ENCODE data around the gene LANCL2. TPM values are rescaled to one million over a fixed set of nuclear protein-coding genes. Genes with fewer than 3 reads are reported as not detected.
A peak's percentile ranks its signal among the peaks of the same experiment; 100 is the strongest.

LANCL2 gene
- total RNA-seq, 1 experiment from 2014 or later = 26.4 TPM

DNA sequence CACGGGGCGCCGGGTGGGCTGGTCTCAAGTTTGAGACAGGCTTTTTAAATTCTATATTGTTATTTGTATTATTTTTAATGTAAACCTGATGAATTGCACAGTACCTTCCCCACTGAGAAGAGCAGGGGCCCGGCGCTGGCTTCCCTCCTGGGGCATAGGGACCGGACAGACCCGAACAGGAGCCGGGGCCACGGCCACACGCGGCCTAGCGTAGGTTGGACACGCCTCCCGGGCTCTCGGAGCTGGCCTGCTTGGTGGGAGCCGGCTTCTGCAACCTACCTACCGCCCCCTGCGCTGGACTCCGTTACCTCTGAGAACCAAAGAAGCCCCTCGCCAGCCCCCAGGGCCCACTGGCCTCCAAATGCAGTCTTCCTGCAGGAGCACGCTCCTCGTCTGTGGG lies 19.8 kb upstream of the LANCL2 start:
- Histone ChIP-seq H3K18ac (ENCODE audit: insufficient read length, low read depth, low read length) (no peak overlapping the region), H2BK120ac (ENCODE audit: low read depth, low read length, poor library complexity, severe bottlenecking) (no peak overlapping the region), H2BK12ac (ENCODE audit: insufficient read length, low read depth, low read length) (no peak overlapping the region), H4K91ac (ENCODE audit: insufficient read length, low read depth, low read length) (no peak overlapping the region), H3K4me1 (ENCODE audit: insufficient read depth, low read length) (no peaks in the 10 kb centered on the region; the same call in 1 of the 2 replicates), H3K23me2 (ENCODE audit: insufficient read length, low read depth, low read length, poor library complexity, severe bottlenecking) (no peaks in the 10 kb centered on the region), H3K27me3 (ENCODE audit: insufficient read depth, low read length) (no peaks in the 10 kb centered on the region), H4K5ac (ENCODE audit: insufficient read length, low read depth, low read length) (no peak overlapping the region), H4K20me1 (ENCODE audit: control insufficient read depth, insufficient read depth, insufficient read length) (no peaks in the 10 kb centered on the region), H2BK5ac (ENCODE audit: insufficient read length, low read length) (no peak overlapping the region), H3K4me2 (ENCODE audit: insufficient read depth, insufficient read length, low read length) (no peak overlapping the region), H2BK20ac (ENCODE audit: low read depth, low read length, poor library complexity, severe bottlenecking) (no peak overlapping the region), H3K56ac (ENCODE audit: insufficient read length, low read depth, low read length) (no peak overlapping the region), H2AFZ (ENCODE audit: low read length) (no peak overlapping the region), H3K14ac (ENCODE audit: insufficient read depth, low read length) (no peak overlapping the region), H3K9me3 (ENCODE audit: control insufficient read depth, low read depth, low read length) (no peaks in the 10 kb centered on the region), H3K4ac (ENCODE audit: low read depth, low read length) (no peak overlapping the region), H4K8ac (replicated peaks; ENCODE audit: insufficient read length, low read depth, low read length) (no peak overlapping the region), H3K27ac (ENCODE audit: insufficient read length, low read depth, low read length) (no peak overlapping the region), H2AK5ac (ENCODE audit: insufficient read length, low read length) (no peak overlapping the region), H3K23ac (ENCODE audit: insufficient read length, low read depth, low read length) (no peak overlapping the region), H3K9ac (ENCODE audit: extremely low read depth, insufficient read length, low read length) (no peak overlapping the region), H3K79me2 (ENCODE audit: insufficient read depth, low read length) (no peaks in the 10 kb centered on the region), H2BK15ac (ENCODE audit: low read depth, low read length) (no peak overlapping the region), H3T11ph (ENCODE audit: low read length) (no peak overlapping the region), H3K79me1 (ENCODE audit: insufficient read depth, low read depth, low read length, poor library complexity, severe bottlenecking) (no peaks in the 10 kb centered on the region)
- Mint-ChIP-seq H3K27me3 (ENCODE audit: low read depth) (no peaks in the 10 kb centered on the region; the same call in 1 of the 2 replicates), H3K36me3 (ENCODE audit: insufficient read depth in 1 of 3, low read depth in 3 of 3) (no peaks in the 10 kb centered on the region), H3K4me3 (no peak overlapping the region), H3K4me1 (peaks cover 7 to 9% of the 10 kb centered on the region in 2 experiments), H3K27ac (no peak overlapping the region), H3K9me3 (peaks cover 0 to 3% of the 10 kb centered on the region in 2 experiments; a peak in 1 of 5 replicates)
- DNase-seq = peak; percentile 50
- TF ChIP-seq, protein P1, sequence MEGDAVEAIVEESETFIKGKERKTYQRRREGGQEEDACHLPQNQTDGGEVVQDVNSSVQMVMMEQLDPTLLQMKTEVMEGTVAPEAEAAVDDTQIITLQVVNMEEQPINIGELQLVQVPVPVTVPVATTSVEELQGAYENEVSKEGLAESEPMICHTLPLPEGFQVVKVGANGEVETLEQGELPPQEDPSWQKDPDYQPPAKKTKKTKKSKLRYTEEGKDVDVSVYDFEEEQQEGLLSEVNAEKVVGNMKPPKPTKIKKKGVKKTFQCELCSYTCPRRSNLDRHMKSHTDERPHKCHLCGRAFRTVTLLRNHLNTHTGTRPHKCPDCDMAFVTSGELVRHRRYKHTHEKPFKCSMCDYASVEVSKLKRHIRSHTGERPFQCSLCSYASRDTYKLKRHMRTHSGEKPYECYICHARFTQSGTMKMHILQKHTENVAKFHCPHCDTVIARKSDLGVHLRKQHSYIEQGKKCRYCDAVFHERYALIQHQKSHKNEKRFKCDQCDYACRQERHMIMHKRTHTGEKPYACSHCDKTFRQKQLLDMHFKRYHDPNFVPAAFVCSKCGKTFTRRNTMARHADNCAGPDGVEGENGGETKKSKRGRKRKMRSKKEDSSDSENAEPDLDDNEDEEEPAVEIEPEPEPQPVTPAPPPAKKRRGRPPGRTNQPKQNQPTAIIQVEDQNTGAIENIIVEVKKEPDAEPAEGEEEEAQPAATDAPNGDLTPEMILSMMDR (conservative IDR thresholded peaks at IDR 0.05) = no peak
- no CpG with 5 or more reads among the region's 22 CpGs for WGBS (ENCODE audit: extremely low coverage, insufficient read length, low lambda C conversion rate)

Measured in H9 (cell line).